Adipocyte (in vitro differentiated cells): ENCODE data around the gene SYTL4.

Source experiments
- DNase-seq: peaks from one replicate; pipeline ENCODE4 v3.0.0-alpha.2; 2015; ENCODE audit warnings: low read depth
- H3K27me3 ChIP-seq: replicated peaks from 2 replicates; pipeline ENCODE4 v1.7.0; 2013; ENCODE audit warnings: mild to moderate bottlenecking, low read length, moderate library complexity; ENCODE audit not compliant: control insufficient read depth, insufficient read depth
- H3K36me3 ChIP-seq: 2 replicates; pipeline ENCODE4 v1.7.0; 2013; ENCODE audit warnings: low read length, mild to moderate bottlenecking, moderate library complexity; ENCODE audit not compliant: control insufficient read depth, insufficient read depth, severe bottlenecking
- H3K4me1 ChIP-seq: 2 replicates; pipeline ENCODE4 v1.7.0; 2013; ENCODE audit warnings: mild to moderate bottlenecking, low read length, moderate library complexity; ENCODE audit not compliant: control insufficient read depth, insufficient read depth
- H3K4me3 ChIP-seq: 2 replicates; pipeline ENCODE4 v1.7.0; 2013; ENCODE audit warnings: mild to moderate bottlenecking, low read length, moderate library complexity
- H3K9ac ChIP-seq: 2 replicates; pipeline ENCODE4 v1.7.0; 2013; ENCODE audit warnings: mild to moderate bottlenecking, low read length, moderate library complexity
- H3K9me3 ChIP-seq: 2 replicates; pipeline ENCODE4 v1.7.0; 2013; ENCODE audit warnings: mild to moderate bottlenecking, low read length, moderate library complexity; ENCODE audit not compliant: control insufficient read depth

The SYTL4 gene

DNA sequence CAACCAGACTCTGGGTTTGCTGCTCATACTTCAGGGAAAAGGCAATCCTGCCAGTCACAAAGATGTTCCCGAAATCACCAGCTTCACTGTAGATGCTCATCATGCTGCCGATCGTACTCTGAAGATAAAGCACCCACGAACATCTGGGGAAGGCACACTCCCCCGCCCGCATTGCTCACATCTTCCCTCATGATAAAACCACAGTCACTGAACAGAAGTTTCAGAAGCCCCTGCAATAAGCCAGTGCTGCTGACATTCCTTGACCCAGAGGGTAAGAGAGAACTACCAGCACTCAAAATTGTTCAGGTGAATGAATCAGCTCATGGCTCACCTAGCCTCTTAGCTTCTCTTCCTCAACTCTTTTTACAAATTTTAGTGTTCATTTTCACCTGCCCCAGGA lies 44.8 kb downstream of the SYTL4 start:
- no peak for DNase-seq
- H3K4me3 ChIP-seq, result no peak overlapping the region

DNA sequence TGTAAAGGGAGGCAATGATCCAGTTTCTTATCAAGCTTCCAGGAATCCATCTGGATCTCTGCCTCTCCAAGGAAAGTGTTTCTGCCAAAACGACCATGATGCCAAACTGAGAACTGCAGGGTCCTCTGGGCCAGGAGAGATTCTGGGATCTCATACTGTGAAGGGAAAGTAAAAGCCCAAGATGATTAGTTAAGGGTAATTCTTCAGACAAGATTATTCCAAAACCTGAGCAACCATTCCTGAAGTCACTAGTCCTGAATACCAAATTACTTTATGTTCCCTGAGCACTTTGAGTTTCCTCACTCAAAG lies 46.0 kb downstream of the SYTL4 start:
- no peaks in the 10 kb centered on the region for H3K9me3 ChIP-seq
- peaks cover 3% of the 10 kb centered on the region for H3K36me3 ChIP-seq
- DNase-seq, result no peak
- H3K27me3 ChIP-seq, result peaks cover 24% of the 10 kb centered on the region
- no peak overlapping the region for H3K4me3 ChIP-seq
- no peak overlapping the region for H3K9ac ChIP-seq
- peaks cover 31% of the 10 kb centered on the region for H3K4me1 ChIP-seq

More for the DNA sequence above, 44.8 kb downstream of the SYTL4 start:
- H3K27me3 ChIP-seq, result peaks cover 18% of the 10 kb centered on the region
- no peak overlapping the region for H3K9ac ChIP-seq
- peaks cover 25% of the 10 kb centered on the region for H3K4me1 ChIP-seq
- no peaks in the 10 kb centered on the region for H3K9me3 ChIP-seq
- H3K36me3 ChIP-seq, result peaks cover 3% of the 10 kb centered on the region

DNA sequence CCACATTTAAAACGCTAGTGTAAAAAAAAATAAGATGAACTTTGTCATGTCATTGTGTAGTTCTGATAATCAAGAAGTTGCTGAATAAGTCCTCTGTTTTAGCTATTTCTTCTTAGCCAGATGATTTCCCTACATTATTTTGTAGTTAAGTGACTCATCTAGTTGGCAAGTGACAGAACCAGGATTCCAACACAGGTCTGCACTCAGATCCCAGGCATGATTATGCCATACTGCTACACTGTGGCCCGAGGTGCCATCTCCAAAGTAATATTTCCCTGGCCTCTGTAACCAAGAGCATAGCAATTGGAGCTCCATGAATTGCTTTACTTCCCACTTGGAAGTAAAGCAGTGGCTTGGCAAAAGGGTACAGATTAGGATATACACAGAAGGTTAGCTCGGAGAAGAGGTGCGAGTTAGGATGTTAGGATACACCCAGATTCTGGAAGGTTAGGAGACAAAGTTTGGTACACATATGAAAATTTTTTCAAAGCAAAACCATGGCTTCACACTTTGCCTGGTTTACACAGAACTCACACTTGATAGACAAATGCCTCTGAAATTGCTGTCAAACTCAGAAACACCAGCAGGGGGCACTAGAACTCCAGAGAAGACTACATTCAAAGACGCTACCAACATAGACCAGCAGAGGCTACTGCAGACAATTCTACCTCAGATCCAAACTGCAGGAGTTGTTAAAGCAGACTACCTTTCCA lies 46.5 kb downstream of the SYTL4 start:
- peak overlapping the region; percentile 57 for H3K9ac ChIP-seq
- H3K27me3 ChIP-seq, result peaks cover 24% of the 10 kb centered on the region
- peak; percentile 79 for DNase-seq
- H3K36me3 ChIP-seq, result peaks cover 3% of the 10 kb centered on the region
- H3K4me1 ChIP-seq, result peaks cover 36% of the 10 kb centered on the region
- H3K4me3 ChIP-seq, result no peak overlapping the region
- H3K9me3 ChIP-seq, result no peaks in the 10 kb centered on the region

DNA sequence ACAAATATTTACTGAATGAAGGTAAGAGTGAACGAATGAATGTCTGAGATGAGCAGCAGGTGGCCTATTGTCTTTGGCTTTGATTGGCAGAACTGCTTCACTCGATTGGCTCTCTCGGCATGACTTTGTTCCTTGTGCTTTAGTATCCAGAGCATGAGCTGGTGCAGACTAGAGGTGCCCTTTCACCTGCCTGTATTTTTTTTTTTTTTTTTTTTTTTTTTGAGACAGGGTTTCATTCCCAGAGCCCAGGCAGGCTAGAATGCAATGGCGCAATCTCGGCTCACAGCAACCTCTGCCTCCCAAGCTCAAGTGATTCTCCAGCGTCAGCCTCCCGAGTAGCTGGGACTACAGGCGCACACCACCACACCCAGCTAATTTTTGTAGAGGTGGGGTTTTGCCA lies 49.0 kb downstream of the SYTL4 start:
- peaks cover 3% of the 10 kb centered on the region for H3K36me3 ChIP-seq
- no peaks in the 10 kb centered on the region for H3K9me3 ChIP-seq
- no peak overlapping the region for H3K4me3 ChIP-seq
- no peak for DNase-seq
- peaks cover 21% of the 10 kb centered on the region for H3K27me3 ChIP-seq
- peaks cover 47% of the 10 kb centered on the region for H3K4me1 ChIP-seq
- H3K9ac ChIP-seq, result no peak overlapping the region

DNA sequence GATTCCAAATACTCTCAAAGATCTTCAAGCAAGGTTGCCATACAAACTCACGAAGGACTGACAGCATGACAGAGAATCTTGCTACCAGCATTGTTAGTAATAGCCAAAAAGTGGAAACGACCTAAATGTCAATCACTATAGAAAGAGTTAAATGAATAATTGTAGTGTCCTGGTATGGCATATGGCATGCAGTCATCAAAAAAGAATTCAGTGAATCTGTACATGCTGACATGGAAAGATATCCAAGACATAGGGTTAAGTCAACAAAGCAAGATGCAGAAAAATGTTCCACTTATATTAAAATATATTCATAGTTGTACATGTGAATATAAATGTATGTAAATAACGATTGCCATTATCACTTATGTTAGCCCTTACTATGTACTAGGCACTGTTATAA lies 50.3 kb downstream of the SYTL4 start:
- DNase-seq, result peak; percentile 21
- H3K4me3 ChIP-seq, result no peak overlapping the region
- no peak overlapping the region for H3K9ac ChIP-seq
- H3K9me3 ChIP-seq, result no peaks in the 10 kb centered on the region
- H3K4me1 ChIP-seq, result peaks cover 60% of the 10 kb centered on the region
- peaks cover 15% of the 10 kb centered on the region for H3K27me3 ChIP-seq
- H3K36me3 ChIP-seq, result no peaks in the 10 kb centered on the region

DNA sequence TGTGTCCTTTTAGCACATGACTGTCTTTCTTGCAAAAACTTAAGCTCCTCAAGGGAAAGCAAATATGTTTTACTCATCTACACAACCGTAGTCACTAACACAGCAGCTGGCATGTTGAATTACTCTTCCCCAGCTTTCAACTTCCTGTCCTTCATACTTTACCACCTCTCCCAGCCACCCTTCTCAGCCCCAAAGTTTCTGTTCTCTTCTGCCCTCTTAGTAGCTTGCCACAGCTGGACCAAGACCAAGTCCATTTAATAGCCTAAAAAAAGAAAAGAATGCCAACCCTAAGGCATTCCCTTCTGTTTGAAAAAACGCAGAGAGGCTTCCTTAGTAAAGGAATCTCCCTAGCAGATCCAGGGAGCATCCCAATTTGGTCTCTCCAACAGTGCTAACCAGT lies 51.2 kb downstream of the SYTL4 start:
- DNase-seq, result peak; percentile 28

DNA sequence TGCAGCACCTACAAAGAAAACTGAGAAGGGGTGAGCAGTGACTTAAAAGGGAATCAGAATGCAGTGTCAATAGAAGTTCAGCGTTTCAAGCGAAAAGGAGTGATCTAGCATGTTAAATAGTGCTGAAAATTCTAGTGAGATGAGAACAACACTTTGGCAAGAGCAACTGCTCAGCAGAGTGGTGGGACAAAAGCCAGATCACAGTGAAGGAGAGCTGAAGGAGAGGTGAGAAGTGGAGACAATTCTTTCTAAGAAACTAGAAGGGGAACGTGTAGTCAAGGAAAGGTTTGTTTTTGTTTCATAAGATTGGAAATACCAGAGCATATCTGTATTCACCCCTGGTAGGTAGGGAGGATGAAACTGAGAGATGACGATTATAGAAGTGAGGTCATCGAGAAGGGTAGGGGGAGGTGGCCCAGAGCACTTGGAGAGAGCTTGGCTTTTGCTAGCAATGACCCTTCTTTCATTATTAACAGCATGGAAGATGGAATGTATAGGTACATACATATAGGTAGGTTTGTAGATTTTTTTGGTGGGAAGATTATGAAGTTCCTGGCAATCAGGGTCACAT lies 54.2 kb downstream of the SYTL4 start:
- H3K36me3 ChIP-seq, result peaks cover 13% of the 10 kb centered on the region
- peaks cover 7% of the 10 kb centered on the region for H3K27me3 ChIP-seq
- H3K4me1 ChIP-seq, result peaks cover 53% of the 10 kb centered on the region
- DNase-seq, result no peak
- H3K9ac ChIP-seq, result no peak overlapping the region
- no peak overlapping the region for H3K4me3 ChIP-seq
- H3K9me3 ChIP-seq, result no peaks in the 10 kb centered on the region

More for the DNA sequence above, 51.2 kb downstream of the SYTL4 start:
- Histone ChIP-seq H3K27me3 (peaks cover 7% of the 10 kb centered on the region), H3K36me3 (peaks cover 5% of the 10 kb centered on the region), H3K9me3 (no peaks in the 10 kb centered on the region), H3K4me3 (no peak overlapping the region), H3K9ac (no peak overlapping the region), H3K4me1 (peaks cover 57% of the 10 kb centered on the region)

DNA sequence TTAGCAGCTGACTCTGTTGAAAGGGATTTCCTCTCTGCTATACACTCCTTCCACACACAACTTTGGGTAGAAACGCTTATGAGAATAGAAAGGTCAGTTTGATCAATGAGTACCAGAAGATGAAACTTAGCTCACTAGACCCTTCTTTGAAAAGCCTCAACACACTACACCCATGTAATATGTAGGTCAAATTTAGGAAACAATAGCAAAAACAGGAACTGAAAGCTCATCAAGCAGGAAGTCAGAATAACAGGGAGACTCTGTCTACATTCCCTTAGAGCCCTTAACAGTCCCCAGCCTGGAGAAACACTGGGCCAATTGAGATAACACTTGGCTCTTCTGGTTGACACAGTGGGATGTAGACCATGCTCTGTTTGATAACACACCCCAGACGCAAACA lies 57.2 kb downstream of the SYTL4 start:
- no peaks in the 10 kb centered on the region for H3K9me3 ChIP-seq
- H3K27me3 ChIP-seq, result no peaks in the 10 kb centered on the region
- peaks cover 27% of the 10 kb centered on the region for H3K36me3 ChIP-seq
- H3K4me3 ChIP-seq, result no peak overlapping the region
- H3K4me1 ChIP-seq, result peaks cover 47% of the 10 kb centered on the region
- H3K9ac ChIP-seq, result no peak overlapping the region
- DNase-seq, result no peak

DNA sequence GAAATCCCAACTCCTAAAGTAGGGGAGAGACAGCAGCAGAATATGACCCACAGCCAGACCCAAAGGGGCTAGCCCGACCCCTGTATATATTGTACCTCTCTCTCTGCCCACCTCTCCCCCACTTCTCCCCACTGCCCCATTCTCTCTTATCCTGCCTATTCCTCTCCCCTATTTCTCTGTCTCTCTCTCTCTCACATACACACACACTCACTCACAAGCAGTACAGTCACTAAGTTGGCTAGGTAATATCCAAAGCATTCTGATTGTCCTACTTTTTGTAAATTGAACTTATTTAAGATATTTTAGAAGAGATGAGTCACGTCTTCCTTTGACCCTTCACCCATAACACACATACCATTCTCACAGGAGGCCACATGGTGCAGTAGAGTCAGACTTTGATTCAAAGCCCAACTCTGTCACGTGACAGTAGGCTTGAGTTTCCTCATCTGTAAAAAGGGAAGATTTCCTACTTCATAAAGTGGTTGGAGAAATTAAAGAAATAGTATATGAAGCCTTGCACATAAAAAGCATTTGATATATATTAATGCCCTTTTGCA lies 58.4 kb downstream of the SYTL4 start:
- H3K4me3 ChIP-seq, result no peak overlapping the region
- peaks cover 2% of the 10 kb centered on the region for H3K27me3 ChIP-seq
- peak overlapping the region; percentile 67 for H3K9ac ChIP-seq
- peak; percentile 51 for DNase-seq
- no peaks in the 10 kb centered on the region for H3K9me3 ChIP-seq
- peaks cover 46% of the 10 kb centered on the region for H3K4me1 ChIP-seq
- peaks cover 34% of the 10 kb centered on the region for H3K36me3 ChIP-seq

DNA sequence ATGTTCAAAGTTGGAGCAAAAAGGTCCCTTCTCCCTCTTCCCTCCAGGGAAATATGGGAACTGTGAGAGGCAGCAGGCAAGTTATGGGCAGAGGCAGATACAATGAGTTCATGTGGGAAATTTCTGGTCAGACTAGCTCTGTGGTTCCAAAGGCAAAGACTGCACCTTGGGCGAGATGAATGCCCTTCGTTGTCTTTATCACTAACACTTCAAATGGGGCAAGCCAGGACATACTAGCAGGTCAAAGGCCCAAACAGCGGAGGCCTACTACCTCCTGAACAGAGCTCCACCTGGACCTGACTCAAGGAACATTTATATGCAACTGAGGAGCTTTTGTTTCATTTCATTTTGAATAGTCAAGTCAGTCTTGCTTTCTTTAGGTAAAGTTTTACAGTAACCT lies 59.0 kb downstream of the SYTL4 start:
- Histone ChIP-seq H3K9me3 (no peaks in the 10 kb centered on the region), H3K4me1 (peaks cover 44% of the 10 kb centered on the region), H3K27me3 (peaks cover 5% of the 10 kb centered on the region), H3K4me3 (no peak overlapping the region), H3K36me3 (peaks cover 39% of the 10 kb centered on the region), H3K9ac (peak overlapping the region; percentile 67)
- no peak for DNase-seq

DNA sequence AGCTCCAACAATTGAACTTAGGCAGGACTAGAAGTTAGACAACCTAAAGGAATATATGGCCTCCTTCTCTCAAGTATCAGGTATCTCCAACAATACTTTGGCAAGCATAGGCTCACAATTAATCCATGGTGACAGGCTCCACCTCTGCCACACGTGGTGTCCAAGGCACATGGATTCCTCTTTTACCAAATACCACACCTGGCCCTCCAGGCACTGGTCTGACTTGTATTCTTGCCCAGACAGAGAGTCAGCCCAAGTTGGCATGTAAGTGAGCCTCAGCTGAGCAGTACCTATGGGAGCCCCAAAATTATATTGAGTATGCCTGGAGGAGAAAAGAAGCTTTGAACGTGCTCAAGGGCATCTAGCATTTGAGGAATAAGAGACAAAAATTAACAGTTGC lies 68.3 kb downstream of the SYTL4 start:
- Histone ChIP-seq H3K36me3 (peaks cover 66% of the 10 kb centered on the region), H3K9ac (no peak overlapping the region), H3K27me3 (peaks cover 5% of the 10 kb centered on the region), H3K4me1 (peaks cover 22% of the 10 kb centered on the region), H3K4me3 (no peak overlapping the region), H3K9me3 (no peaks in the 10 kb centered on the region)
- DNase-seq, result no peak
